ENCODE data around the gene PTPRK.

Gene PTPRK

GRCh38 chr6:128277379-128277778 lies 243.0 kb downstream of the PTPRK start:
- DNase-seq: no peak

DNA sequence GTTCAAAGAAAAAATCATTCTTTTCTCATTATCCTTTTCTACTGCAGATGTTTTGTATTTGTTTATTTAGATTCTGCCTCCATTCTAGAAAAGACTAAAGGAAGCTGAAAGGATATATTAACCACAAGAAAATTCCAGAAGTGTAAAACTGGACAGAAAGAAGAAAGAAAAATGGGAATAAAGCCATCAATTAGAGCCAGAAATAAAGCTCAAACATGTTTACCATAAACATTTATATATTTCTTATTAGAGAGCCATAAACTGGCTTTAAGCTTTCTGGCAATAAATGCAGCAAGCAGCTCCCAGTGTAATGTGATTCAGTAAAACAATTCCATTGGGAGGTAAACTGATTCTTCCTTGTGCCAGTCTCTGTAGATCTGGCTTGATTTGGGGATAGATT lies 244.1 kb downstream of the PTPRK start:
- no peak for DNase-seq

DNA sequence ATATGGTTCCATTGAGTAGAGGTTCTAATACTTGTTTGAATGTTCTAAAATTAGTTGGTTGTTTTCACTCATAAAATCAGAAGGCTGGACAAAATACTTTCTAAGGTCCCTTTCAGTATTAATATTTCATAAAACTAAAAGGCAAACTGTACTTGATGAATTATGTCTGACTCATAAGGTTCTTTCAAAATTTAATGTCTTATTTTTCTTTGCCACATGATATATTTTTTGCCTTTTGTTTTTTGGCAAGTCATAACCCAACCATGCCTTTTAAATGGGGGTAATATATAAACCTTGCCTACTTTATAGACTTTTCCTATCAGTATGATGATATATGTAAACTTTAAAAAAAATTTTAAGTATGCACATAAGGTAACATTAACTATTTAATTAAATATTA lies 244.7 kb downstream of the PTPRK start:
- no peak for DNase-seq

- no peak for DNase-seq
Observed at GRCh38 chr6:128275030-128275429, 245.4 kb downstream of the PTPRK start.

DNA sequence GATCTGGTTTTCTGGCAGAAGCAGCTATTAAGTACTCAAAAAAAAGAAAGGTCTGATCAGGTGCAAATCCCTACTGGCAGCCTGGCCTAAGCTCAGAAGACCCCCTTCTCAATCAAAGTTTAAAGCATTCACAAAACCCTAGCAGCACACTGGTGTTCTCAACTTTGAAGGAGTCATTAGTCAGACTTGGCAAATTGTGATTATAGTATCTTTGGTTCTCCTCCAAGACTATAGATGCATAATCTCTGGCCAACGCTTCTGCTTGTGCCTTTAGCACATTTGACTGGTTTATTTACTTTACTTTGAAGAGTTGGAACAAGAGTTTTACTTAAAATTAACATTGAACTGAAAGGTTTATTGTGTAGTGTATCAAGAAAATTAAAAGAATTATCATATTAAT lies 248.9 kb downstream of the PTPRK start:
- no peak for DNase-seq

DNA sequence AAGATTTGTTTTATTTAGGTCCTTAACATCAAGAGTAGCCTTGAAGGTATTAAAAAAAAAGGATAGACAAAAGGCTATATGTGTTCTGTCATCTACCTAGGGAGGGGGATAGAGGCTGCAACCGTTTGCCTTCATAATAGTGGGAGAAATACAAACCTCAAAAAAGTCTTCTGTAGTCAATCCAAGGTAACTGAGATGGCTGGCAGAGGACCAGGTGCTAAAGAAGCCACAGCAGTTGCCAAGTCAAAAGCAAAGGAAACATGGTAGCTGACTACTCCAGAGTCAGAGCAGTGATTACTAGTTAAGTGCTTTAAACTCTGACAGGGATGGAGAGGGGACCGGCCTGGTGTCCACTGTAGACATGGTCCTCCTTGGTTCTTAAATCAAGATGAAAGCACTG lies 249.4 kb downstream of the PTPRK start:
- no peak for DNase-seq

DNA sequence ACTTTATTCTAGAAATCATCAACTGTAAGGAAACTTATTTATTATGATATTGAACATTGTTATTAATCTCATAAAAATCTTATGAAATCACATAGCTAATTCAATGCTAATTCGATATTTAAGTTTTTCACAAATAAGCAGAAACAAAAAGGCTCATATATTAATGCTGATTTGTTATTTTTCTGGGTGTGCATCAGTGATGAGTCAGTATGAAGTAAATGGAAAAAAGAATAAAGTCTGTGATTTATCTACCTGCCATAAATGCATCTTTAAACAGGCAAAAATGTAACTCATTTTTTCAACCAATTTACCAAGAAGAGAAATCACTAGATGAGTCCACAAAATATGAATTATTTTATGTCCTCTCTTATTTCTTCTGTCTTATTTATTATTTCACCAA lies 253.5 kb downstream of the PTPRK start:
- DNase-seq: no peak

DNA sequence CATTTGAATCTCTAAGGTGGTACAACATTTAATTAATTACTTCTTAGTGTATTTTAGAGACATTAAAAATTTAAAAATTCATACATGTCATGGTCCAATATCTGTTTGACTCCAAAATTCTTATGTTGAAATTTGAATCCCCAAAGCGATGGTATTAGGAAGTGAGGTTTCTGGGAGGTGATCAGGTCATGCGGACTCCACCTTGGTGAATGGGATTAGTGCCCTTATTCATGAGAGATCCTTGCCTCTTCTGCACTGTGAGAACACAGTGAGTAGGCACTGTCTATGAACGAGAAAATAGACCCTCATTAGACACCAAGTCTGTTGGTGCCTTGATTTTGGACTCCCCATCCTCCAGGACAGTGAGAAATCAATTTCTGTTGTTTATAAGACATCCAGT lies 254.7 kb downstream of the PTPRK start:
- DNase-seq: no peak

GRCh38 chr6:128259730-128260685 lies 260.4 kb downstream of the PTPRK start:
- no peak for DNase-seq

GRCh38 chr6:128259029-128259724 lies 261.2 kb downstream of the PTPRK start:
- DNase-seq: no peak

GRCh38 chr6:128256095-128256494 lies 264.3 kb downstream of the PTPRK start:
- no peak for DNase-seq

- DNase-seq: peak; percentile 30
Observed at GRCh38 chr6:128252341-128253176, 267.8 kb downstream of the PTPRK start.

- no peak for DNase-seq
Observed at GRCh38 chr6:128251445-128252340, 268.7 kb downstream of the PTPRK start.

DNA sequence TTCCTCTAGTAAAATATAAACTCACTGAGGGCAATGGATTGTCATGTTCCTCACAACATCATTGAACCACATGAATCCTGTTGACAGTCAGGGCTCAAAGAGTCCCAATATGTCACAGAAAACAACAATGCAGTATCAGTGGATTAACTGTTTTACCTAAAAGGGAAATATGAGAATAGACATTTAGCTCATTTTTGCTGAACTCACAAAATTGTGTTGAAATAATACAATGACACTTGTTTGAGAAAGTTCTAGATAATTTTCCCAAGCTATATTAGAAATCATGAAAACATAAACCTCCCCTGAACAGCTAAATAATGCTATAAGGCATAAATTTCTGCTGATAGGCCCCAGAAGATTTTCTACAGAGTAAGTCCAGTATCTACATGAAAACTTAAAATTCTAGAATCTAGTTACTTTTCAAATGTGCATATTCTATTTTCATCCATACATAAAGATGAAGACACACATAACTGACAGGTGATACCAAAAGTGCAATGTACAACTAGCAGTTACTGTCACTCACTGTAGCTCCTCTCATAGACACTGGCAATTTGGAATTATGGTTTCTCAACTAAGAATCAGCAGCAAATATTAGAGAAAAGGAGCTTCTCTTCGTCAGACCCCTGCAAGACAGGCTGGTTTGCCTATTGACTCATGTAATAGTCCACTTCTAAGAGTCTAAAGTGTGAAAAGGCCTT lies 269.9 kb downstream of the PTPRK start:
- DNase-seq: no peak

DNA sequence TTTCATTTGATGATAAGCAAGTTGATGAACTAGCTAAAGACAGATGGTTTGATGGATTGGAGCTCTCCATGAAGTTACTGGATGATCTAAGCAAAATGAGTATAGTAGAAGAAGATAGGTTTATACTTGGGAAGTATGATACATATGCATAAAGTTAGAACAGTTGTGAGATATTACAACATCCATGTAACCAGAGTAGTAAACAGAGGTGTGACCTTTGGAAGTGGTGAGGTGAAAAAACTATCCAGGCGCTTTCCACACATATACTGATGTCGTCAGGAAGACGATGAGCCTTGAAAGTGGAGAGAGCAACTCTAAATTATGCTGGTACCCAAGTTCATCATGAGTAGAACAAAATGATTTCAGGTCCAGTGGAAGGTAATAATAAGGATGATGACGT lies 271.0 kb downstream of the PTPRK start:
- DNase-seq: no peak

DNA sequence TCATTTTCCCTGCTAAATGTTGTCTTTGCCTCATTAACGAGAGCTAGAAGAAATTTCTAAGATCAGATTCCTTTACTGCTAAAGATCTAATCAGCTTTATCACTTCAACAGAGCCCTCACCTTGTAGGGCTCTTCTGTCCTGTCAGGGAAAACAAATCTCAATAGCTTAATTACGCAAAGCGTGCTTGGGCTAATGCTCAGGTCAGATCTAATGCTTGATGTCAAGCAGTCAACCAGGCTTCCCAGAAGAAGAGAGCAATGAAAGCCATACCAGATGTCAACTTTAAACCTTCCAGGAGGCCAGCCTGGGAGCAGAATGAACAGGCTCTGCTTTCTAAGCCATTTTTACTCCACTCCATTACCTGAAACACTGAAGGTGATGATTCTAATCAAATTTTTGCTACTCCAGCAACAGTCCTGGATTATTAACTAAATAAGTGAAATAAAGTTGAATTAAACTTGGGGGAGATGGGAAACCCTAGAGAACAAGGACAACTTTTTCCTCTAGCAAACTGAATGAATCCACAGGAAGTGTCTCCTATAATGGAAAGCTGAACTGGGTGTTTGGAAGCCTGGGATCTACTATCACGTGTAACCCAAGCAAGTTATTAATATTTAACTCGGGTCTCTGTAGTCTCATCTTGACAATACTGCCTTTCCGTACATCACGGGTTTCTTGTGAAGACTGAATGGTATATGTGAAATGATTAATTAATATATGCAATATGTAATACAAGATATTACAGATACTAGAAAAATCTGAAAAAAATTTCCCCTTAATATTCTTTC lies 273.7 kb downstream of the PTPRK start:
- DNase-seq: no peak

DNA sequence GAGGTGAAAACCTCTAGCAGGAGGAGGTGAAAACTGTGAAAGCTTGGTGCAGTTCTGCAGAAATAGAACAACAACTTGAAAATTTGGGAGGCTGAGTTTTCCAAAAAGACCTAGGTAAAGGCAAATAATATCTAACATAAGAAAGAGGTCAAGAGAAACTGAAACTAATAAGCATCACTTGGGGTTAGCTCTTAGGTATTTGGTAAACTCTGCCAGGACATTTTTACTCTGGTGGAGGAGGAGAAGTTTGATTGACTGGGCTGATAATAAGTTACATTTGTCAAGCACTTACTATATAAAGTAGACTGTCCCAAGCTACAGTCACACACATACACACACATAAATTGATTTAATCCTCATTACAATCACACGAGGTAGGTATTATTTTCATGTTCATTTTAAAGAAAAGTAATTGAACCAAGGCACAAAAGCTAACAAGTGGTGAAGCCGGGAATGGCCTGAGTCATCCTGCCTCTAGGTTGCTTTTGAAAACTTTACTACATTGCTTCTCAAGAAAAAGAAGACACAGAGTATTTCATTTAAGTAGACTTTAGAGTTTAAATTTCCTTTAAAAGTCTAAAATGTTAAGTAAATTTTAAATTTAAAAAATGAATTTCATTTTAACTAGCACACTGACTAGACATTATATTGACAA lies 275.5 kb downstream of the PTPRK start:
- DNase-seq: peak; percentile 26

- DNase-seq: peak; percentile 58
Observed at GRCh38 chr6:128242765-128243403, 277.5 kb downstream of the PTPRK start.

DNA sequence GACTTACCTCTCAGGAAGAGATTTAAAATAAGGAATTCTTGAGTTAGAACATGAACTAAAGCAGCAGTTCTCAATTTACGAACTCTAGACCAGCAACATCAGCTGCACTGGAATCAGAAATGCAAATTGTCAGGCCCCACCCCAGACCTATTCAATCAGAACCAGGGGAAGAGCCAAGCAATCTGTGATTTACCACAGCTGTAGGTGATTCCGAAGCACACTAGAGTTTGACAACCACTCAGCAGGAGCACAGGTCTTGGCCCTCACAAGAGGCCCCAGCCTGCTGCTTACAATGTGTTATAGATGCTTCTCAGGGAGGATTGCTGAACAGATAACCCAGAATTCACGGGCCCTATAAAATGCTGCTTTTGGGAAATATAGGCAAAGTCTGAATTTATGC lies 279.2 kb downstream of the PTPRK start:
- no peak for DNase-seq

- DNase-seq: no peak
Observed at GRCh38 chr6:128240024-128240428, 280.4 kb downstream of the PTPRK start.

All from fibroblast of upper back skin (primary cell).